CD4-positive, CD25-positive, alpha-beta regulatory T cell (primary cell): ENCODE data around the gene HNRNPUL2. TPM values are rescaled to one million over a fixed set of nuclear protein-coding genes. Genes with fewer than 3 reads are reported as not detected.
"Not testable (repeated sequence)": the region's sequence is repeated elsewhere in the genome, so short reads cannot be mapped to it uniquely, and the experiment has no call there.

ENCODE experiments used
- ATAC-seq, 2 donors: fragments of 150-1000 bp; cut with Tn5 transposase; one replicate each; pipeline ENCODE4 v1.10.0; 2021; ENCODE audit warnings: low read depth in 2 of 2, moderate number of reproducible peaks in 2 of 2, moderate library complexity in 1 of 2
- DNase-seq, 3 donors: peaks; one replicate each; pipeline versions ENCODE4 v3.0.0 to v3.0.0-alpha.2; 2012 to 2022; ENCODE audit warnings: mixed read lengths in 1 of 3
- H3K27ac ChIP-seq: one replicate; pipeline ENCODE4 v1.7.0; 2013; ENCODE audit warnings: mild to moderate bottlenecking, low read length; ENCODE audit not compliant: insufficient read depth, poor library complexity, severe bottlenecking
- H3K27me3 ChIP-seq: one replicate; pipeline ENCODE4 v1.7.0; 2013; ENCODE audit warnings: low read length; ENCODE audit not compliant: control insufficient read depth, insufficient read depth
- H3K36me3 ChIP-seq: one replicate; pipeline ENCODE4 v1.7.0; 2013; ENCODE audit warnings: mild to moderate bottlenecking, low read length, moderate library complexity; ENCODE audit not compliant: control insufficient read depth, insufficient read depth
- H3K4me1 ChIP-seq: 2 replicates; pipeline ENCODE4 v1.7.0; 2013; ENCODE audit warnings: mild to moderate bottlenecking, low read length; ENCODE audit not compliant: insufficient read depth, control insufficient read depth, poor library complexity, severe bottlenecking
- H3K4me3 ChIP-seq: one replicate; pipeline ENCODE4 v1.7.0; 2013; ENCODE audit warnings: low read depth, mild to moderate bottlenecking, low read length, moderate library complexity
- H3K9me3 ChIP-seq, 2 experiments: 1 replicate in 1 of 2; 2 replicates in 1 of 2; pipeline ENCODE4 v1.7.0; 2013; ENCODE audit warnings: low read length in 2 of 2, mild to moderate bottlenecking in 1 of 2, moderate library complexity in 1 of 2; ENCODE audit not compliant: control insufficient read depth in 2 of 2
- H3K27ac Mint-ChIP-seq, 3 donors: one replicate each; pipeline ENCODE4 v1.8.0; 2020 to 2022; ENCODE audit warnings: mild to moderate bottlenecking in 3 of 3, mixed read lengths in 3 of 3, moderate library complexity in 2 of 3
- H3K27me3 Mint-ChIP-seq: one replicate; pipeline ENCODE4 v1.8.0; 2022; ENCODE audit warnings: mild to moderate bottlenecking, mixed read lengths
- H3K36me3 Mint-ChIP-seq: one replicate; pipeline ENCODE4 v1.8.0; 2020; ENCODE audit warnings: mixed read lengths
- H3K4me1 Mint-ChIP-seq, 4 donors: one replicate each; pipeline ENCODE4 v1.8.0; 2020 to 2022; ENCODE audit warnings: mixed read lengths in 4 of 4, mild to moderate bottlenecking in 1 of 4
- H3K4me3 Mint-ChIP-seq, 4 donors: one replicate each; pipeline ENCODE4 v1.8.0; 2020 to 2022; ENCODE audit warnings: mild to moderate bottlenecking in 4 of 4, mixed read lengths in 4 of 4, moderate library complexity in 3 of 4
- H3K9me3 Mint-ChIP-seq, 7 donors: one replicate each; pipeline ENCODE4 v1.8.0; 2020 to 2022; ENCODE audit warnings: mixed read lengths in 7 of 7, mild to moderate bottlenecking in 3 of 7, moderate library complexity in 2 of 7
- polyA plus RNA-seq, 4 donors: library from polyadenylated mRNA; unstranded; fragments of 300-500 nt; fragmentation: Illumina TruSeq; gene quantifications; one replicate each; pipeline ENCODE4 v1.2.3, GENCODE V29; 2021
- total RNA-seq: library from RNA; stranded (reverse); gene quantifications from one replicate; pipeline ENCODE4 v1.2.3, GENCODE V29; 2022

HNRNPUL2 gene
- total and polyA plus RNA-seq, 5 donors from 2014 or later = 0.85 to 52.8 (median 1.3) TPM

DNA sequence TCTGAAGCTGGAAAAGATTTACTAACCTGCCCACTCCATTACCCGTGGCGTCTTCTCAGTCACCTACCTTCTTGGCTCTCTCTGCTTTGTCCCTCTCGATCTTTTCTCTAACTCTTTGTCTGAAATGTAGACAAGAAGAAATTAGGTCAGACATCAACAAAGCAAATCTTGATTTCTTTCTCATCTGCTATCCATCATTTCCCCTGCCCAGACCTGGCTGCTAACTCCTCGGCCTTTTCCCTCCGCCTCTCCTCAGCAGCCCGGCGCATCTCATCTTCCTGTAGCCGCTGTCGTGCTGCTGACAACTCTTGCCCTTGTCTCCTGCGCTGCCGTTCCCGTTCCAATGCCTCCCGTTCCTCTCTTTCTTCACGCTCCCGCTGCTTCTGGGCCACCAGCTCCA lies 49.5 kb downstream of the HNRNPUL2 start:
- Mint-ChIP-seq H3K27me3 (no peaks in the 10 kb centered on the region), H3K9me3 (no peaks in the 10 kb centered on the region), H3K27ac (peak overlapping the region; percentile 26 to 96 (median 96)), H3K4me1 (peaks cover 5 to 55% (median 29%) of the 10 kb centered on the region in 4 donors), H3K4me3 (peak overlapping the region; percentile 91 to 97 (median 94)), H3K36me3 (peaks cover 18% of the 10 kb centered on the region)
- Histone ChIP-seq H3K27ac (peak overlapping the region; percentile 95), H3K36me3 (peaks cover 27% of the 10 kb centered on the region), H3K9me3 (no peaks in the 10 kb centered on the region), H3K4me3 (peak overlapping the region; percentile 90), H3K27me3 (no peaks in the 10 kb centered on the region), H3K4me1 (peaks cover 36% of the 10 kb centered on the region)
- no peak for ATAC-seq
- DNase-seq = no peak

DNA sequence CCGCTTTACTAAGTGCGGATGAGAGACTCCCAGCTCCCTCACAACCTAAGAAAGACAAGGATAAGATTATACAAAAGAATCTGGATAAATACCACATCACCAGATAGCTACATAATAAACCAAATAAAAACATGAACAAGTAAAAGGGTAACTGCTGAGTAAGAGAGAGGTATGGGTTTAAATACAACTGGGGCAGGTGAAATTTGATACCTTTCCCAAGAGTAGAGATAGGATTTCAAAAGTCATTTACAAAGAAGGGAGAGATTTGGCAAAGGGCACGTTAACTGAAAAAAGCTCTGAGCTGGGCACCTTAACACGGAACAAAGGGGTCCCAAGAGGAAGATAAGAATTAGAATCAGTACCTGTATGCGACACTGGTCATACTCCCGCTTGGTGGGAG lies 50.1 kb downstream of the HNRNPUL2 start:
- no peak for DNase-seq
- Mint-ChIP-seq H3K36me3 (peaks cover 18% of the 10 kb centered on the region), H3K4me1 (peaks cover 5 to 60% (median 32%) of the 10 kb centered on the region in 4 donors), H3K4me3 (peak overlapping the region; percentile 91 to 97 (median 94)), H3K9me3 (no peaks in the 10 kb centered on the region), H3K27ac (peak overlapping the region; percentile 37 to 96 (median 71)), H3K27me3 (no peaks in the 10 kb centered on the region)
- peaks cover 41% of the 10 kb centered on the region for H3K4me1 ChIP-seq
- peaks cover 27% of the 10 kb centered on the region for H3K36me3 ChIP-seq
- no peak overlapping the region for H3K4me3 ChIP-seq
- H3K27ac ChIP-seq = peak overlapping the region; percentile 95
- no peaks in the 10 kb centered on the region for H3K9me3 ChIP-seq
- no peaks in the 10 kb centered on the region for H3K27me3 ChIP-seq
- no peak for ATAC-seq

DNA sequence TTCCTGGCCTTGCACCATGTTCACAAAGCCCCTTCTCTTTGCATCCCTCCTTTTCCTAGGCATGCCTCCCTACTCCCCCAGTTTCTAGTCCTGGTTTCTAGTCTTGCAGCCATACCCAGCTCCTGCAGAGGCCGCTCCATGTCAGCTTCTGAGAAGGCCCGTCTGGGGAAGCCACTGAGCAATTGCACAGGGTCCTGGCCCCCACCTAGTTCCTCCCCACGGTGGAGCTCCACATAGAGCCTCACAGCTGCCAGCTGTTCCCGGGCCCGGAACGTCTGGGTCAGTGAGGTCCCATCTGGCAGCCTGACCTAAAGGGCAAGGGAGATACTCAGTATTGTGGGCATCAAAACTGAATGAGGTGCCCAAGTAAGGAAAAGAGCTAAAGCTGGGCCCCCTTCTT lies 50.6 kb downstream of the HNRNPUL2 start:
- peaks cover 19% of the 10 kb centered on the region for H3K36me3 Mint-ChIP-seq
- Histone ChIP-seq H3K9me3 (no peaks in the 10 kb centered on the region), H3K27ac (peak overlapping the region; percentile 33), H3K4me3 (no peak overlapping the region), H3K4me1 (peaks cover 45% of the 10 kb centered on the region), H3K27me3 (no peaks in the 10 kb centered on the region), H3K36me3 (peaks cover 27% of the 10 kb centered on the region)
- ATAC-seq (no peak), DNase-seq (no peak)
- peak overlapping the region in 2 of 3 donors; percentile 29 to 37 for H3K27ac Mint-ChIP-seq
- H3K27me3 Mint-ChIP-seq = no peaks in the 10 kb centered on the region
- H3K4me3 Mint-ChIP-seq = peak overlapping the region; percentile 27 to 97 (median 92)
- H3K4me1 Mint-ChIP-seq = peaks cover 5 to 62% (median 33%) of the 10 kb centered on the region in 4 donors
- no peaks in the 10 kb centered on the region for H3K9me3 Mint-ChIP-seq

DNA sequence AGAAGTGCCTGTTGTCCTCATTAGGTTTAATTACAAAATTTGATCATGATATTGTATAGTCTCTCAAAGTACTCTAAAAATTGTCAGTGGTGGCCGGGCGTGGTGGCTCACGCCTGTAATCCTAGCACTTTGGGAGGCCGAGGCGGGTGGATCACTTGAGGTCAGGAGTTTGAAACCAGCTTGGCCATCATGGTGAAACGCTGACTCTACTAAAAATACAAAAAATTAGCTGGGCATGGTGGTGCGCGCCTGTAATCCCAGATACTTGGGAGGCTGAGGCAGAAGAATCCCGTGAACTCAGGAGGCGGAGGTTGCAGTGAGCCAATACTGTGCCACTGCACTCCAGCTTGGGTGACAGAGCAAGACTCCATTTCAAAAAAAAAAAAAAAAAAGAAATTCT lies 51.8 kb downstream of the HNRNPUL2 start:
- H3K4me3 ChIP-seq, DNase-seq, H3K9me3 Mint-ChIP-seq, H3K27me3 Mint-ChIP-seq, H3K9me3 ChIP-seq, H3K27ac Mint-ChIP-seq, ATAC-seq, H3K27me3 ChIP-seq, H3K27ac ChIP-seq: not testable (repeated sequence)
- Mint-ChIP-seq H3K4me1 (peaks cover 4 to 69% (median 35%) of the 10 kb centered on the region in 4 donors), H3K4me3 (peak overlapping the region in 3 of 4 donors; percentile 5 to 97 (median 88)), H3K36me3 (peaks cover 21% of the 10 kb centered on the region)
- Histone ChIP-seq H3K4me1 (peaks cover 50% of the 10 kb centered on the region), H3K36me3 (peaks cover 27% of the 10 kb centered on the region)

DNA sequence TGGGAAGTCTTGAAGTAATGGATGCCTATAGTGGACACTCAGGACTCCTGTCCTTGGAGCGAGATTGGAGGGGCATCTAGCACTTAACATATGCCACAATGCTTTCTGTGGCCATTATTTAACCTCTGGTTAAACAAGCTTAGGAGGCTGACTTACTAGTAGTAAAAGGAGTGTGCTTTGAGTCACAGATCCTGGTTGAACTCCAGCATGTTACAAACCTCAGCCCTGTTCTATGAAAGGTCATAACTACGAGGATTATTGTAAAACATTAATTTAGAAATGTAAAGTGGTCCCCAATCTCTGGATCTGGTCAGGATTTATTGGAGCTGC lies 54.1 kb downstream of the HNRNPUL2 start:
- Mint-ChIP-seq H3K27ac (peak overlapping the region in 2 of 3 donors; percentile 82 to 93), H3K4me3 (peak overlapping the region; percentile 83 to 100 (median 98)), H3K9me3 (no peaks in the 10 kb centered on the region), H3K36me3 (peaks cover 24% of the 10 kb centered on the region), H3K27me3 (no peaks in the 10 kb centered on the region), H3K4me1 (peaks cover 8 to 74% (median 35%) of the 10 kb centered on the region in 4 donors)
- H3K27me3 ChIP-seq = no peaks in the 10 kb centered on the region
- H3K9me3 ChIP-seq = no peaks in the 10 kb centered on the region
- H3K27ac ChIP-seq = peak overlapping the region; percentile 84
- peaks cover 30% of the 10 kb centered on the region for H3K36me3 ChIP-seq
- no peak for DNase-seq
- peak overlapping the region; percentile 22 for H3K4me3 ChIP-seq
- H3K4me1 ChIP-seq = peaks cover 42% of the 10 kb centered on the region
- no peak for ATAC-seq

DNA sequence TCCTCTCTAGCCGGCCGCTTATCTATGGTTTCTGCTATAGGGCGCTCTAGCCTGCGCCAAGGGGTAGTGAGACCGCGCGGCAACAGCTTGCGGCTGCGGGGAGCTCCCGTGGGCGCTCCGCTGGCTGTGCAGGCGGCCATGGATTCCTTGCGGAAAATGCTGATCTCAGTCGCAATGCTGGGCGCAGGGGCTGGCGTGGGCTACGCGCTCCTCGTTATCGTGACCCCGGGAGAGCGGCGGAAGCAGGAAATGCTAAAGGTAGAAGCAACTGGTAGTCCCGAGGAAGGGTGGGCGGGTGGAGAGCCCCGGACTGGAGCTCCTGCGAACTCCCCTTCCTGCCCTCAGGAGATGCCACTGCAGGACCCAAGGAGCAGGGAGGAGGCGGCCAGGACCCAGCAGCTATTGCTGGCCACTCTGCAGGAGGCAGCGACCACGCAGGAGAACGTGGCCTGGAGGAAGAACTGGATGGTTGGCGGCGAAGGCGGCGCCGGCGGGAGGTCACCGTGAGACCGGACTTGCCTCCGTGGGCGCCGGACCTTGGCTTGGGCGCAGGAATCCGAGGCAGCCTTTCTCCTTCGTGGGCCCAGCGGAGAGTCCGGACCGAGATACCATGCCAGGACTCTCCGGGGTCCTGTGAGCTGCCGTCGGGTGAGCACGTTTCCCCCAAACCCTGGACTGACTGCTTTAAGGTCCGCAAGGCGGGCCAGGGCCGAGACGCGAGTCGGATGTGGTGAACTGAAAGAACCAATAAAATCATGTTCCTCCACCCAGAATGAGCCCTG lies 55.5 kb downstream of the HNRNPUL2 start, which contains the start of the genes LBHD1 and UQCC3:
TSS of gene LBHD1 (minus strand) at position 660 of the 782 bp plus-strand sequence. CDS start 2,236 bp downstream, outside the sequence.
TSS of gene UQCC3 (plus strand) at position 66 of the 782 bp plus-strand sequence. CDS start at position 139, 73 bp downstream.
- peak; percentile 71 to 75 for ATAC-seq
- Histone ChIP-seq H3K4me1 (peaks cover 41% of the 10 kb centered on the region), H3K27me3 (no peaks in the 10 kb centered on the region), H3K36me3 (peaks cover 26% of the 10 kb centered on the region), H3K27ac (peak within 1 kb of the TSS; percentile 84), H3K4me3 (peak within 1 kb of the TSS; percentile 91), H3K9me3 (no peaks in the 10 kb centered on the region)
- peak; percentile 63 to 92 (median 72) for DNase-seq
- Mint-ChIP-seq H3K9me3 (no peaks in the 10 kb centered on the region), H3K36me3 (peaks cover 13% of the 10 kb centered on the region), H3K27ac (peak within 1 kb of the TSS; percentile 90 to 99 (median 98)), H3K4me3 (peak within 1 kb of the TSS; percentile 97 to 100 (median 99)), H3K4me1 (peaks cover 8 to 74% (median 33%) of the 10 kb centered on the region in 4 donors), H3K27me3 (no peaks in the 10 kb centered on the region)

DNA sequence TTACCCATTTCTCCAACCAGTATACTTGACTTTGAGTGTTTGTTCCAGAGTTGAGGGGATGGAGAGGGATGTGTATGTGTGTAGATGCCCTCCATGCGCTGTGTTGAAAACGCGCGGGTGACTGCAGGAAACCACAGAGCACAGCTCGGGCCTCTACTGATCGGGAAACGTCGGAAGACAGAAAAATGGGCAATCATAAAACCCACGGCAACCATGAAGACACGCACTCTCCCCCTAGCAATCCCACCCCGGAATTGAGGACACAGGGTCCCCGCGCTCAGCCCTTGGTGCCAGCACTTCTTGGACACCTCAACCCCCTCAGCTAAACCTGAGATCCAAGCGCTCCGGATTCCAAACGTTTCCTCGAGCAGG lies 56.0 kb downstream of the HNRNPUL2 start:
- H3K36me3 ChIP-seq = peaks cover 22% of the 10 kb centered on the region
- Mint-ChIP-seq H3K4me3 (peak overlapping the region; percentile 97 to 100 (median 99)), H3K9me3 (no peaks in the 10 kb centered on the region), H3K36me3 (peaks cover 11% of the 10 kb centered on the region), H3K27ac (peak overlapping the region; percentile 90 to 99 (median 98)), H3K4me1 (peaks cover 8 to 78% (median 34%) of the 10 kb centered on the region in 4 donors), H3K27me3 (no peaks in the 10 kb centered on the region)
- no peaks in the 10 kb centered on the region for H3K27me3 ChIP-seq
- peak overlapping the region; percentile 91 for H3K4me3 ChIP-seq
- no peaks in the 10 kb centered on the region for H3K9me3 ChIP-seq
- peak; percentile 27 to 32 for ATAC-seq
- H3K27ac ChIP-seq = peak overlapping the region; percentile 84
- DNase-seq = peak in 1 of 3 donors; percentile 71
- H3K4me1 ChIP-seq = peaks cover 41% of the 10 kb centered on the region
